HepG2 (cell line): ENCODE data around the gene TPRA1. TPM values are rescaled to one million over a fixed set of nuclear protein-coding genes. Genes with fewer than 3 reads are reported as not detected.
A peak's percentile ranks its signal among the peaks of the same experiment; 100 is the strongest.

Experiments
- ATF7-NPFF ChIP-seq: sonication (generic); formaldehyde crosslinking; IDR thresholded peaks from 2 replicates; pipeline ENCODE4 v1.8.1; 2023; ENCODE audit warnings: mild to moderate bottlenecking, low read depth, missing genetic modification reagents, moderate library complexity
- E2F2 ChIP-seq: sonication (generic); formaldehyde crosslinking; IDR thresholded peaks from 2 replicates; pipeline ENCODE4 v1.4.0; 2020; ENCODE audit warnings: missing genetic modification reagents, borderline replicate concordance
- E2F5 ChIP-seq: sonication (generic); formaldehyde crosslinking; conservative IDR thresholded peaks from 2 replicates; pipeline ENCODE4 v1.4.0; 2020; ENCODE audit warnings: missing genetic modification reagents
- HDAC6 ChIP-seq: fragments of 200-600 bp; sonication (generic); IDR thresholded peaks from 2 replicates; pipeline ENCODE4 v1.7.0; 2017; ENCODE audit warnings: mild to moderate bottlenecking, antibody characterized with exemption, low read length, low read depth
- HNRNPLL ChIP-seq: fragments of 200-400 bp; formaldehyde crosslinking; IDR thresholded peaks from 2 replicates; pipeline ENCODE4 v1.6.1; 2017; ENCODE audit warnings: mild to moderate bottlenecking, low read depth, low read length; ENCODE audit not compliant: poor library complexity, severe bottlenecking
- HOXA3 ChIP-seq: sonication (generic); formaldehyde crosslinking; IDR thresholded peaks from 2 replicates; pipeline ENCODE4 v1.5.0; 2020; ENCODE audit warnings: missing genetic modification reagents
- KDM2A ChIP-seq: sonication (generic); formaldehyde crosslinking; IDR thresholded peaks from 2 replicates; pipeline ENCODE4 v1.4.0; 2020; ENCODE audit warnings: low read depth, missing genetic modification reagents, borderline replicate concordance
- KLF11 ChIP-seq: IDR thresholded peaks from 2 replicates; pipeline ENCODE4 v1.6.1; 2016; ENCODE audit warnings: missing compliant biosample characterization
- MAFK ChIP-seq, 2 experiments: IDR thresholded peaks in 1 of 2; conservative IDR thresholded peaks in 1 of 2; 2 replicates each; pipeline ENCODE4 v1.6.1; 2011; ENCODE audit warnings: improper control_type of control experiment in 2 of 2, low read length in 2 of 2
- MAZ ChIP-seq, 2 experiments: sonication (generic) in 1 of 2; formaldehyde crosslinking in 1 of 2; IDR thresholded peaks; 2 replicates each; pipeline versions ENCODE4 v1.5.0 to v1.6.1; 2012 to 2020; ENCODE audit warnings: low read depth in 2 of 2, mild to moderate bottlenecking in 2 of 2, borderline replicate concordance in 1 of 2, improper control_type of control experiment in 1 of 2, low read length in 1 of 2, missing genetic modification reagents in 1 of 2, moderate library complexity in 1 of 2
- MYC ChIP-seq: sonication (generic); formaldehyde crosslinking; IDR thresholded peaks from 2 replicates; pipeline ENCODE4 v1.9.0; 2021; ENCODE audit warnings: missing genetic modification reagents, borderline replicate concordance
- NR0B2 ChIP-seq: sonication (generic); formaldehyde crosslinking; IDR thresholded peaks from 2 replicates; pipeline ENCODE4 v1.4.0; 2020; ENCODE audit warnings: mild to moderate bottlenecking, missing genetic modification reagents
- PATZ1 ChIP-seq: sonication (generic); formaldehyde crosslinking; IDR thresholded peaks from 2 replicates; pipeline ENCODE4 v1.4.0; 2020; ENCODE audit warnings: missing genetic modification reagents
- PHF8 ChIP-seq: sonication (generic); formaldehyde crosslinking; IDR thresholded peaks from 2 replicates; pipeline ENCODE4 v1.5.0; 2020; ENCODE audit warnings: missing genetic modification reagents
- RBFOX2 ChIP-seq: fragments of 200-400 bp; formaldehyde crosslinking; IDR thresholded peaks from 2 replicates; pipeline ENCODE4 v1.6.1; 2017; ENCODE audit warnings: low read depth, mild to moderate bottlenecking, low read length
- TGIF2 ChIP-seq: IDR thresholded peaks from 2 replicates; pipeline ENCODE4 v1.6.1; 2016; ENCODE audit warnings: control low read depth, missing compliant biosample characterization
- ZNF589 ChIP-seq: sonication (generic); formaldehyde crosslinking; conservative IDR thresholded peaks from 2 replicates; pipeline ENCODE4 v1.8.0; 2022; ENCODE audit warnings: mild to moderate bottlenecking, moderate library complexity, missing genetic modification reagents
- ZNF776 ChIP-seq: sonication (generic); formaldehyde crosslinking; IDR thresholded peaks from 2 replicates; pipeline ENCODE4 v1.4.0; 2020; ENCODE audit warnings: mild to moderate bottlenecking, missing genetic modification reagents
- ZXDC ChIP-seq: sonication (generic); formaldehyde crosslinking; IDR thresholded peaks from 2 replicates; pipeline ENCODE4 v1.5.0; 2020; ENCODE audit warnings: mild to moderate bottlenecking, missing genetic modification reagents
- polyA plus RNA-seq, 8 experiments: library from polyadenylated mRNA; depleted of rRNA in 3 of 8; stranded (reverse) in 7 of 8; unstranded in 1 of 8; fragments of >200 nt; fragmentation: Illumina TruSeq in 4 of 8; extraction: Trizol in 4 of 8; gene quantifications; 2 replicates each; pipeline versions ENCODE4 v1.2.1 to v1.2.3, GENCODE V29; 2011 to 2016; ENCODE audit warnings: low read depth in 4 of 8, missing spikeins in 1 of 8, mixed read lengths in 1 of 8; ENCODE audit not compliant: insufficient read depth in 1 of 8
- total RNA-seq, 5 experiments: library from RNA; depleted of rRNA; stranded (reverse); fragments of >200 nt; fragmentation: Illumina TruSeq; extraction: Trizol; gene quantifications; 2 replicates each; pipeline ENCODE4 v1.2.3, GENCODE V29; 2016; ENCODE audit warnings: low read depth in 1 of 5

Gene TPRA1
- total and polyA plus RNA-seq, 2 of the 13 experiments (the other 11 are each of a cell fraction or from before 2014, with no cell fraction given) = 25.4 to 25.8 TPM

GRCh38 chr3:127629467-127630403 lies 39.2 kb upstream of the TPRA1 start (continued):
- TF ChIP-seq NR0B2 = peak; percentile 57; the same call in 1 of the 2 replicates
- no peak for TF ChIP-seq MAZ (IDR thresholded peaks at IDR 0.05; ENCODE audit: borderline replicate concordance, low read depth, low read length)
- 0 out of 2 replicates have a peak, but pooled peaks have one; percentile 18 for TF ChIP-seq MAZ (CRISPR knock-in tag; IDR thresholded peaks at IDR 0.05; ENCODE audit: low read depth)
- peak; percentile 47; the same call in 1 of the 2 replicates for TF ChIP-seq TGIF2 (CRISPR knock-in tag)
- TF ChIP-seq E2F5 (CRISPR knock-in tag) = no peak
- TF ChIP-seq ZNF776 (CRISPR knock-in tag) = peak; percentile 51; the same call in 1 of the 2 replicates
- TF ChIP-seq ZXDC (CRISPR knock-in tag) = no peak
- no peak for TF ChIP-seq E2F2
- peak; percentile 23; the same call in 1 of the 2 replicates for TF ChIP-seq PHF8 (CRISPR knock-in tag)
- TF ChIP-seq KLF11 (CRISPR knock-in tag) = no peak
- peak; percentile 56; the same call in 1 of the 2 replicates for TF ChIP-seq HOXA3
- no peak for TF ChIP-seq HDAC6
- 0 out of 2 replicates have a peak, but pooled peaks have one; percentile 36 for TF ChIP-seq RBFOX2
- 0 out of 2 replicates have a peak, but pooled peaks have one; percentile 30 for TF ChIP-seq KDM2A (CRISPR knock-in tag)
- TF ChIP-seq ATF7-NPFF = peak; percentile 55; the same call in 1 of the 2 replicates
- peak; percentile 57 for TF ChIP-seq MYC
- no peak for TF ChIP-seq MAFK (conservative IDR thresholded peaks at IDR 0.05 in 1 of 2, IDR thresholded peaks at IDR 0.05 in 1 of 2; ENCODE audit: low read length in 2 of 2)
- TF ChIP-seq ZNF589 (CRISPR knock-in tag) = peak; percentile 3; the same call in 1 of the 2 replicates
- peak; percentile 17 for TF ChIP-seq HNRNPLL
- 0 out of 2 replicates have a peak, but pooled peaks have one; percentile 22 for TF ChIP-seq PATZ1 (CRISPR knock-in tag)
